ENCODE data around the gene SLC10A3.

SLC10A3 gene

DNA sequence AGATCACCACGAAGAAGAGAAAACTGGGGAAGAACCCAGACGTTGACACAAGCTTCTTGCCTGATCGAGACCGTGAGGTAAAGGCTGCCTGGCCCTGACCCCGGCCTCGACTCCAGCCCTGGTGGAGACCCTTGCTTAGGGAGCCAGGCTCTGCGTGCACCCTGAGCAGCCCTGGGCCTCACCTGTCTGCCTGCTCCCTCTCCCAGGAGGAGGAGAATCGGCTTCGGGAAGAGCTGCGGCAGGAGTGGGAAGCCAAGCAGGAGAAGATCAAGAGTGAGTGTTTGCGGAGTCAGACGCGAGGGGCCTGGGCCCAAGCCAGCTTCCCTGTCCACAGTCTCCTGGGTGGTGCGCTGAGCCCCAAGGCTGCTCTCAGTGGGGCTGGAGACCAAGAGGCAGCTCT lies 41.9 kb downstream of the SLC10A3 start:
- no peak for TF ChIP-seq CTCF (IDR thresholded peaks at IDR 0.05; ENCODE audit: low read depth, low read length)
- H3K9me3 ChIP-seq (ENCODE audit: severe bottlenecking): no peaks in the 10 kb centered on the region

DNA sequence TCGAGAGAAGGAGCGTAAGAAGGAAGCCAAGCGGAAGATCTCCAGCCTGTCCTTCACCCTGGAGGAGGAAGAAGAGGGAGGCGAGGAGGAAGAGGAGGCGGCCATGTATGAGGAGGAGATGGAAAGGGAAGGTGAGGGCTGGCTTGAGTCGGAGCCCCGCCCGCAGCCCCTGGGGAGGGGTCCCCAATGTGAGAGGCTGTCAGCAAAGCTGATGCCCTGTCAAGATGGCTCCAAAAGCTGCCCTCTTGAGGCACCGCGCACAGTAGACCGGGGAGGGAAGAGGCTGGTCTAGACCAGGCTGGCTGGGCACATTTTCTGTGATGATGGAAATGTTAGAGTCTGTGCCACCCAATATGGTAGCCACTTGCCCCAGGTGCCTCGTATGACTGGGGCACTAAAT lies 44.0 kb downstream of the SLC10A3 start:
- H3K27me3 ChIP-seq (ENCODE audit: insufficient read depth, low read depth, severe bottlenecking): peaks cover 33% of the 10 kb centered on the region
- no peak for DNase-seq
- no peak for TF ChIP-seq CTCF (IDR thresholded peaks at IDR 0.05; ENCODE audit: low read depth, low read length)
- H3K9me3 ChIP-seq (ENCODE audit: severe bottlenecking): no peaks in the 10 kb centered on the region
- H3K27ac ChIP-seq: no peak overlapping the region
- H3K36me3 ChIP-seq: peaks cover 78% of the 10 kb centered on the region
- no peak overlapping the region for H3K4me3 ChIP-seq (ENCODE audit: low read depth, low read length)

More for the DNA sequence above, 41.9 kb downstream of the SLC10A3 start:
- Histone ChIP-seq H3K27me3 (ENCODE audit: insufficient read depth, low read depth, severe bottlenecking) (peaks cover 33% of the 10 kb centered on the region), H3K36me3 (peaks cover 72% of the 10 kb centered on the region), H3K27ac (no peak overlapping the region), H3K4me3 (ENCODE audit: low read depth, low read length) (no peak overlapping the region)
- DNase-seq: no peak

DNA sequence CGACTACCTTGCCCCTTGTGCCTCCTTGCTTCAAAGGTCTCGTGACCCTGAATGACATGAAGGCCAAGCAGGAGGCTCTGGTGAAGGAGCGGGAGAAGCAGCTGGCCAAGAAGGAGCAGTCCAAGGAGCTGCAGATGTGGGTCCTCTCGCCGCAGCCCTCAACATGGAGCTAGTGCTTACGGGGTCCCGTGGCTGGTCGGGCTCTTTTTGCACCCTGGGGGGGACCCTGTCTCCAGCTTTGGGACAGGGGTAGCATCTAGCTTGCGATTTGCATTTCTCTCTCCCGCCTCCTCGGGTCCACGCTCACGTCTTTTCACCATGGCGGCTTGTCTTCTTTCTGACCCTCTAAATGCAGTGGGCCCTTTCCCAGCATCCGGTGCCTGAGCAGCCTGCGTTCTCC lies 44.7 kb downstream of the SLC10A3 start:
- no peak for DNase-seq
- H3K27ac ChIP-seq: no peak overlapping the region
- no peak for TF ChIP-seq CTCF (IDR thresholded peaks at IDR 0.05; ENCODE audit: low read depth, low read length)
- no peak overlapping the region for H3K4me3 ChIP-seq (ENCODE audit: low read depth, low read length)
- H3K27me3 ChIP-seq (ENCODE audit: insufficient read depth, low read depth, severe bottlenecking): peaks cover 29% of the 10 kb centered on the region
- H3K9me3 ChIP-seq (ENCODE audit: severe bottlenecking): no peaks in the 10 kb centered on the region
- peaks cover 78% of the 10 kb centered on the region for H3K36me3 ChIP-seq

- H3K36me3 ChIP-seq: peaks cover 78% of the 10 kb centered on the region
- H3K9me3 ChIP-seq (ENCODE audit: severe bottlenecking): no peaks in the 10 kb centered on the region
- no peak for TF ChIP-seq CTCF (IDR thresholded peaks at IDR 0.05; ENCODE audit: low read depth, low read length)
- peak overlapping the region; percentile 85 for H3K27ac ChIP-seq
- H3K27me3 ChIP-seq (ENCODE audit: insufficient read depth, low read depth, severe bottlenecking): peaks cover 24% of the 10 kb centered on the region
- H3K4me3 ChIP-seq (ENCODE audit: low read depth, low read length): peak overlapping the region; percentile 68
- DNase-seq: no peak
Measured at GRCh38 chrX:154444755-154445246, 45.6 kb downstream of the SLC10A3 start.

DNA sequence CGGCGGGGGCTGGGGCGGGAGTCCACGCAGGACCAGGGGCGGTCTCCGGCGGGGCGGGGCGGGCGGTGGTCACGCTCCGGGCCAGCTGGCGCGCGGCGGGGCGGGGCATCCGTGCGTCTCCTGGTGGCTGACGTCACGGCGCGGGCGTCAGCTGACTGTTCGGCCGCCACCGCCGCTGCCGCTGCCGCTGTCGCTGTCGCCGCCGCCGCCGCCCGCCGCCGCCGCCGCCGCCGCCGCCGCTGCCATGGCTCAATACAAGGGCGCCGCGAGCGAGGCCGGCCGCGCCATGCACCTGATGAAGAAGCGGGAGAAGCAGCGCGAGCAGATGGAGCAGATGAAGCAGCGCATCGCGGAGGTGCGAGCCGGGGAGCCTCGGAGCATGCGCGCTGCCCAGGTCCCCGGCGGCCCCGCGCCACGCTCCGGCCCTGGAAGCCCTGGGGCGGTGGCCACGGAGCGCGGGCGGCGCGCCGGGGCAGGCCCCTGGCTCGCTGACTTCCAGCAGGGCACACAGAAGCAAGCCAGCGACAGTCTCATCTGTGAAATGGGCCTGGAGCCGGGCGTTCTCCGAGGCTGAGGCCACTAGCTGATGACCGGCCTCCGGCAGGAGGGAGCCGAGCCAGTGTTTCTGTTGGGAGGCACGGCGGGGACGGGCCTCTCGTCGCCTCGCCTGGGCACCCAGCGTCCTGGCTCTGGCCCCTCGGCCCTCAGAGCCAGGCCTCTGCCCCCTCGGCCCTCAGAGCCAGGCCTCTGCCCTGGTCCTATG lies 46.3 kb downstream of the SLC10A3 start, which contains the start of gene FAM50A:
Gene FAM50A (plus strand): TSS at position 150 of the 763 bp plus-strand sequence. CDS start 95 bp downstream, at position 245.
- DNase-seq: peak; percentile 84
- peak within 1 kb of the TSS; percentile 68 for H3K4me3 ChIP-seq (ENCODE audit: low read depth, low read length)
- H3K27ac ChIP-seq: peak within 1 kb of the TSS; percentile 85
- TF ChIP-seq CTCF (IDR thresholded peaks at IDR 0.05; ENCODE audit: low read depth, low read length): no peak
- no peaks in the 10 kb centered on the region for H3K9me3 ChIP-seq (ENCODE audit: severe bottlenecking)
- H3K27me3 ChIP-seq (ENCODE audit: insufficient read depth, low read depth, severe bottlenecking): peaks cover 22% of the 10 kb centered on the region
- H3K36me3 ChIP-seq: peaks cover 77% of the 10 kb centered on the region

Data from WERI-Rb-1 (cell line).